Measurements from ENCODE around the gene ESR1. TPM values are rescaled to one million over a fixed set of nuclear protein-coding genes. Genes with fewer than 3 reads are reported as not detected.

Gene ESR1
- total RNA-seq, 4 donors from 2014 or later, result 29.1 to 225 (median 141) TPM

DNA sequence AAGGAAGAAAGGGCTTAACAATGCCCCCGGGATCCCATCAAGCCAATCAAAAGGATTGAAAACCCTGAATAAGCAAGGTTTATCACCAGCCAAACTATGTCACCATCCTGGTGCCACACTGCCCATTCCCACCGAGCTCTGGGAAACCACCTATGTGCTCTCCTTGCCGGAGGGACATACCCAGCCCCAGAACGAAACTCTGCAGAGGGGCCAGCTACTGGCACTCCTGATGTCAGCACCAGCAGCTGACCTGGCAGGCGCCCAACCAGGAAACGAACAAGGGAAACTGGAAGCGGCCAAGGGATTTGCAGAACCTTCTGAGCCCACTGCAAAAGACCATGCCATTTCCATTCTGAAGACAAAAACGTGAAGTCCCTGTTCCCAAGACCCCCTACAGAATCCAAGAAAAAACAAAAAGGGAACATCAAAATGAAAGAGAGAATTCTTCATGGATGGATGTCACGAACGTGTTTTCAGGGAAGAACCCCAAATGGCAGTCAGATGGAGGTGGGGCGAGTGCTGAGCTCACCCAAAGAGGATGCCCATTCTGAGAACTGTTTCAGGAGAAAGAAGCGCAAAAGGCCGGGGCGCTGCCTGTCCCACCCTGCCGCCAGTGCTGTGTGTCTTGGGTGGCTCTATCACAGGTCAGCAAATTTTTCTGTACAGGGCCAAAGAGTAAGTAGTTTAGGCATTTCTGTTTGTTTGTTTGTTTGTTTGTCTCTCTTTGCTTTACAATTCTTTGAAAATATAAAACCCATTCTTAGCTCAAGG, 305.2 kb downstream of the ESR1 start:
- no peak overlapping the region for H3K4me3 ChIP-seq
- H3K4me1 ChIP-seq, result peaks cover 0 to 6% of the 10 kb centered on the region in 2 donors
- DNase-seq, result peak in 1 of 2 donors; percentile 44
- TF ChIP-seq, protein P1, sequence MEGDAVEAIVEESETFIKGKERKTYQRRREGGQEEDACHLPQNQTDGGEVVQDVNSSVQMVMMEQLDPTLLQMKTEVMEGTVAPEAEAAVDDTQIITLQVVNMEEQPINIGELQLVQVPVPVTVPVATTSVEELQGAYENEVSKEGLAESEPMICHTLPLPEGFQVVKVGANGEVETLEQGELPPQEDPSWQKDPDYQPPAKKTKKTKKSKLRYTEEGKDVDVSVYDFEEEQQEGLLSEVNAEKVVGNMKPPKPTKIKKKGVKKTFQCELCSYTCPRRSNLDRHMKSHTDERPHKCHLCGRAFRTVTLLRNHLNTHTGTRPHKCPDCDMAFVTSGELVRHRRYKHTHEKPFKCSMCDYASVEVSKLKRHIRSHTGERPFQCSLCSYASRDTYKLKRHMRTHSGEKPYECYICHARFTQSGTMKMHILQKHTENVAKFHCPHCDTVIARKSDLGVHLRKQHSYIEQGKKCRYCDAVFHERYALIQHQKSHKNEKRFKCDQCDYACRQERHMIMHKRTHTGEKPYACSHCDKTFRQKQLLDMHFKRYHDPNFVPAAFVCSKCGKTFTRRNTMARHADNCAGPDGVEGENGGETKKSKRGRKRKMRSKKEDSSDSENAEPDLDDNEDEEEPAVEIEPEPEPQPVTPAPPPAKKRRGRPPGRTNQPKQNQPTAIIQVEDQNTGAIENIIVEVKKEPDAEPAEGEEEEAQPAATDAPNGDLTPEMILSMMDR (IDR thresholded peaks at IDR 0.05), result no peak
- no peak for TF ChIP-seq POLR2A (IDR thresholded peaks at IDR 0.05)
- intact Hi-C loops (cut with DNase I; ENCODE audit: low total_unique reads), result no loop called here
- no peaks in the 10 kb centered on the region for H3K9me3 ChIP-seq
- no peaks in the 10 kb centered on the region for H3K36me3 ChIP-seq
- no peaks in the 10 kb centered on the region for H3K27me3 ChIP-seq
- H3K27ac ChIP-seq, result peak overlapping the region in 1 of 2 donors; percentile 23

DNA sequence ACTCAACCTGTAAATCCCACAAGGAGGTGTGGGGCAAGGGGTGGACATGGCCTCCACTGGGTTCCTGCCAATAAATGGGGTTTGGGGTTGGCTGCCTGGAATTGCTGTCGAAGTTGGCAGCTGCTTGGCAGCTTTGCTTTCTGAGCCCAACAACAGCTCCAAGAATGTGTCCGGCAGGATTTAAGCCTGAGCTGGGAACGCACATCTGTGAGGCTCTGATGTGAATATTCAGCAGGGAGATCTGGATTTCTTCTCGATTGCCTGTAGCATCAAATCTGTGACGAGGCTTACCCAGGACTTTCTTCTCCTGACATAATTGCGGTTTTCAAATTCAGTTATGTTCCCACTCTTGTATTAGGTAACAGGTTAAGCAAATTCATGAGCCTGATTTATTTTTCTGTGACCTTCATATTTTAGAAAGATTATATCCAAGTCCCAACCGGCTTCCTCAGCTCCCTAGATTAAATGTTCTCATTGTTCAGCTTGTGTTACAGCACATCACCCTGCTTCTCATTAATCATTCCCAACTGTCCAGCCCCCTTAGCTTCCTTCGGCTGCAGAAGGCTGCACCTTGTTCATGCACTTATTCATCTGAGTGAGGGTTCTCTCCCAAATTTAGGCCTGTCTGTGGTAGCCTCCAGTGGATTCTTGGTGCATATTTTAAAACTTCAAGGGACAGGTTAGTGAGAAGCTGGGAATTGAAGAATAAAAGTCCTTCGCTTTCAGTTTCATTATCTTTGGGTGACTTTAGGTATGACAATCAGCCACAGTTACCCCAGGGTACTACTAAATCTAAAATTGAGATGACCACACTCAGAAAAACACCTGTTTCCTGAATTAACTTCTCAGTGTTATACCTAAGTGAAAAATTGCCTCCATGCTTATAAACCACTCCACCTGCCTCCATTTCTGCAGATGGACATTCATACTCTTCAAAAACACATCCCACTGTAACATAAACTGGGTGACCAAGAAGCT, 310.0 kb downstream of the ESR1 start:
- peak overlapping the region; percentile 61 to 75 for H3K27ac ChIP-seq

DNA sequence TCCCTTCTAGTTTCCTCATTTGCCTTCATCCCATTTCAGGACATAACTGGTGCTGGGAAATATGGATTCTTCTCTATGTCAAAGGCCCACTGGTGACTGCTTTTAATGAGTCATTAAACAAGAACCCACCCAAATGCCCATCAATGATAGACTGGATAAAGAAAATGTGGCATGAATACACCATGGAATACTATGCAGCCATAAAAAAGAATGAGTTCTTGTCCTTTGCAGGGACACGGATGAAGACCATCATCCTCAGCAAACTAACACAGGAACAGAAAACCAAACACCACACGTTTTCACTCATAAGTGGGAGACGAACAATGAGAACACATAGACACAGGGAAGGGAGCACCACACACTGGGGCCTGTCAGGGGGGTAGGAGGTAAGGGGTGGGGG, 310.7 kb downstream of the ESR1 start:
- Histone ChIP-seq H3K27me3 (no peaks in the 10 kb centered on the region), H3K4me3 (no peak overlapping the region), H3K27ac (peak overlapping the region; percentile 61 to 75), H3K4me1 (no peaks in the 10 kb centered on the region), H3K36me3 (no peaks in the 10 kb centered on the region), H3K9me3 (no peaks in the 10 kb centered on the region)
- intact Hi-C loops (cut with DNase I; ENCODE audit: low total_unique reads), result no loop called here
- DNase-seq, result no peak
- no peak for TF ChIP-seq POLR2A (IDR thresholded peaks at IDR 0.05)
- TF ChIP-seq, protein P1 (IDR thresholded peaks at IDR 0.05), result no peak

More for the DNA sequence above, 310.0 kb downstream of the ESR1 start:
- Histone ChIP-seq H3K36me3 (no peaks in the 10 kb centered on the region), H3K9me3 (no peaks in the 10 kb centered on the region), H3K4me3 (no peak overlapping the region), H3K4me1 (no peaks in the 10 kb centered on the region), H3K27me3 (no peaks in the 10 kb centered on the region)
- peak; percentile 51 to 61 for DNase-seq
- TF ChIP-seq POLR2A (IDR thresholded peaks at IDR 0.05), result no peak
- TF ChIP-seq, protein P1 (IDR thresholded peaks at IDR 0.05), result no peak
- intact Hi-C loops (cut with DNase I; ENCODE audit: low total_unique reads), result no loop called here

DNA sequence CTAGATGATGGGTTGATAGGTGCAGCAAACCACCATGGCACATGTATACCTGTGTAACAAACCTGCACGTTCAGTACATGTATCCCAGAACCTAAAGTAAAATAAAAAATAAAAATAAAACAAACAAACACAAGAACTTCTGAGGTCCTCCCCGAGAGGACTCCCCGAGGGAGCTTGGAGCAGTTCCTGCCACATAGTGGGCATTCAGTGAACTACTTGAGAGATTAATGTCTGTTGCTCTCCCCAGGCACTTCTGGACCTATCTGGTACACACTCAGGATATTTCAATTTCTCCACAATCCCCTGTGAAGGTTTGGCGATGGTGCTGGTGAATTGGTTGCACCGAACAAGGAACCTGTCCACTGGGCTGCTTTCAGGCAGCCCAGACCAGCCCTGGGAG, 311.2 kb downstream of the ESR1 start:
- no peaks in the 10 kb centered on the region for H3K4me1 ChIP-seq
- H3K36me3 ChIP-seq, result no peaks in the 10 kb centered on the region
- H3K27ac ChIP-seq, result peak overlapping the region; percentile 24 to 38
- H3K4me3 ChIP-seq, result no peak overlapping the region
- DNase-seq, result no peak
- TF ChIP-seq POLR2A (IDR thresholded peaks at IDR 0.05), result no peak
- TF ChIP-seq, protein P1 (IDR thresholded peaks at IDR 0.05), result no peak
- intact Hi-C loops (cut with DNase I; ENCODE audit: low total_unique reads), result no loop called here
- no peaks in the 10 kb centered on the region for H3K27me3 ChIP-seq
- no peaks in the 10 kb centered on the region for H3K9me3 ChIP-seq

All from uterus (tissue), 4 donors.